HepG2 (cell line): Measurements from ENCODE around the gene METTL5. TPM values are rescaled to one million over a fixed set of nuclear protein-coding genes. Genes with fewer than 3 reads are reported as not detected.

Experiments used
- ATAC-seq: fragments of 200-7000 bp; cut with Tn5 transposase; 3 replicates; pipeline ENCODE4 v1.9.1; 2020; ENCODE audit warnings: mild to moderate bottlenecking, moderate library complexity
- BruUV-seq: library from RNA; stranded (reverse); fragments of 400-500 nt; replicated peaks from 2 replicates; lab custom pipeline; 2021; lab: Mats Ljungman, UMichigan
- CTCF ChIA-PET: fragments of 300-600 bp; formaldehyde crosslinking; extraction: SDS; loops from one replicate; lab custom pipeline; 2021; ENCODE audit warnings: low total read pairs, inconsistent platforms, low intra/inter-chr PET ratio; lab: Yijun Ruan, JAX
- POLR2A ChIA-PET: fragments of 350-600 bp; sonication (Branson Sonifier 250); formaldehyde crosslinking; loops from one replicate; lab custom pipeline; 2020; ENCODE audit warnings: antibody characterized with exemption, inconsistent platforms; lab: Yijun Ruan, JAX
- DNase-seq: peaks from one replicate; pipeline ENCODE4 v3.0.0-alpha.2; 2015; ENCODE audit warnings: low spot score
- FAIRE-seq: peaks from 3 replicates; lab custom pipeline; 2011; peaks lifted over from hg19 to GRCh38; lab: Jason Lieb, UNC
- H2AFZ ChIP-seq: one replicate; pipeline ENCODE4 v1.6.1; 2011; ENCODE audit warnings: low read length, inconsistent platforms
- H3K27ac ChIP-seq: fragments of 300-600 bp; 3 replicates; pipeline ENCODE4 v1.8.0; 2011; ENCODE audit warnings: mixed run types, mild to moderate bottlenecking, mixed read lengths, low read length, inconsistent platforms; ENCODE audit not compliant: insufficient read depth; ENCODE audit errors: extremely low read length
- H3K27me3 ChIP-seq, 2 experiments: fragments of 200-600 bp in 1 of 2; 2 replicates in 1 of 2; 3 replicates in 1 of 2; pipeline versions ENCODE4 v1.6.0 to v1.8.0; 2011; ENCODE audit warnings: low read length in 2 of 2, mild to moderate bottlenecking in 2 of 2, moderate library complexity in 2 of 2, inconsistent platforms in 1 of 2; ENCODE audit not compliant: insufficient read depth in 2 of 2, control insufficient read depth in 1 of 2
- H3K36me3 ChIP-seq, 2 experiments: fragments of 200-600 bp in 1 of 2; replicated peaks in 1 of 2; 2 replicates in 1 of 2; 3 replicates in 1 of 2; pipeline versions ENCODE4 v1.5.1 to v1.8.0; 2011; ENCODE audit warnings: low read length in 2 of 2, inconsistent platforms in 1 of 2; ENCODE audit not compliant: insufficient read depth in 2 of 2, control insufficient read depth in 1 of 2
- H3K4me1 ChIP-seq: 2 replicates; pipeline ENCODE4 v1.5.1; 2012; ENCODE audit warnings: low read length, inconsistent platforms; ENCODE audit not compliant: insufficient read depth
- H3K4me2 ChIP-seq: 2 replicates; pipeline ENCODE4 v1.6.0; 2011; ENCODE audit warnings: low read depth, low read length, inconsistent platforms
- H3K4me3 ChIP-seq, 3 experiments: fragments of 200-600 bp in 1 of 3; sonication (generic), shearing (Covaris generic) in 1 of 3; replicated peaks in 1 of 3; 2 replicates each; pipeline ENCODE4 v1.5.1; 2011 to 2016; ENCODE audit warnings: low read length in 3 of 3, inconsistent platforms in 2 of 3, low read depth in 2 of 3, mild to moderate bottlenecking in 2 of 3, control low read depth in 1 of 3, mixed read lengths in 1 of 3; ENCODE audit not compliant: insufficient read depth in 1 of 3
- H3K79me2 ChIP-seq: one replicate; pipeline ENCODE4 v1.6.1; 2011; ENCODE audit warnings: low read length, inconsistent platforms; ENCODE audit not compliant: insufficient read depth
- H3K9ac ChIP-seq: 2 replicates; pipeline ENCODE4 v1.6.0; 2011; ENCODE audit warnings: mild to moderate bottlenecking, low read depth, low read length, inconsistent platforms; ENCODE audit not compliant: insufficient read depth
- H3K9me3 ChIP-seq: 2 replicates; pipeline ENCODE4 v1.5.1; 2012; ENCODE audit warnings: mild to moderate bottlenecking, low read length
- H4K20me1 ChIP-seq: 2 replicates; pipeline ENCODE4 v1.6.0; 2011; ENCODE audit warnings: inconsistent platforms, mild to moderate bottlenecking, low read length, moderate library complexity; ENCODE audit not compliant: insufficient read depth
- AGO1 ChIP-seq: fragments of 200-400 bp; formaldehyde crosslinking; IDR thresholded peaks from 2 replicates; pipeline ENCODE4 v1.6.1; 2017; ENCODE audit warnings: mild to moderate bottlenecking, low read depth, low read length, moderate library complexity; ENCODE audit not compliant: poor library complexity, severe bottlenecking
- HHEX ChIP-seq: IDR thresholded peaks from 2 replicates; pipeline ENCODE4 v1.6.1; 2016; ENCODE audit warnings: control low read depth
- NR2F2 ChIP-seq: IDR thresholded peaks from 2 replicates; pipeline ENCODE4 v1.6.1; 2012; ENCODE audit warnings: low read depth, inconsistent platforms, borderline replicate concordance
- YY1 ChIP-seq: IDR thresholded peaks from 2 replicates; pipeline ENCODE4 v1.6.1; 2011; ENCODE audit warnings: low read length, low read depth, moderate library complexity, mild to moderate bottlenecking; ENCODE audit not compliant: insufficient read depth, insufficient replicate concordance
- ZNF331 ChIP-seq: sonication (generic); formaldehyde crosslinking; IDR thresholded peaks from 2 replicates; pipeline ENCODE4 v1.4.0; 2020; ENCODE audit warnings: missing genetic modification reagents
- ZNF484 ChIP-seq: sonication (generic); formaldehyde crosslinking; IDR thresholded peaks from 2 replicates; pipeline ENCODE4 v1.5.1; 2020; ENCODE audit warnings: mild to moderate bottlenecking, low read depth, missing genetic modification reagents, borderline replicate concordance
- ZNF605 ChIP-seq: sonication (generic); formaldehyde crosslinking; IDR thresholded peaks from 2 replicates; pipeline ENCODE4 v1.8.0; 2022; ENCODE audit warnings: mild to moderate bottlenecking, missing genetic modification reagents
- ZNF891 ChIP-seq: sonication (generic); formaldehyde crosslinking; IDR thresholded peaks from 2 replicates; pipeline ENCODE4 v1.5.0; 2020; ENCODE audit warnings: mild to moderate bottlenecking, missing genetic modification reagents
- WGBS: methylation state at CpG from one replicate; pipeline ENCODE4 v1.1.6; 2017; ENCODE audit warnings: low lambda C conversion rate; 5-methylcytosine and 5-hydroxymethylcytosine counted together
- in situ Hi-C: cut with HindIII; loops from 2 replicates; pipeline ENCODE4 v1.10.0; 2017; ENCODE audit warnings: low pct_unique_long_range_greater_than_20kb; ENCODE audit not compliant: extremely low pct_ligation_motif_present
- intact Hi-C: fragments of 100-400 bp; cut with micrococcal nuclease; formaldehyde crosslinking; loops from one replicate; pipeline ENCODE4 v1.10.0; 2022; ENCODE audit not compliant: unreplicated experiment
- polyA plus RNA-seq, 8 experiments: library from polyadenylated mRNA; depleted of rRNA in 3 of 8; stranded (reverse) in 7 of 8; unstranded in 1 of 8; fragments of >200 nt; fragmentation: Illumina TruSeq in 4 of 8; extraction: Trizol in 4 of 8; gene quantifications; 2 replicates each; pipeline versions ENCODE4 v1.2.1 to v1.2.3, GENCODE V29; 2011 to 2016; ENCODE audit warnings: low read depth in 4 of 8, missing spikeins in 1 of 8, mixed read lengths in 1 of 8; ENCODE audit not compliant: insufficient read depth in 1 of 8
- total RNA-seq, 5 experiments: library from RNA; depleted of rRNA; stranded (reverse); fragments of >200 nt; fragmentation: Illumina TruSeq; extraction: Trizol; gene quantifications; 2 replicates each; pipeline ENCODE4 v1.2.3, GENCODE V29; 2016; ENCODE audit warnings: low read depth in 1 of 5
- TF ChIP-seq, protein P1 (sequence below): sonication (generic); formaldehyde crosslinking; IDR thresholded peaks from 2 replicates; pipeline ENCODE4 v1.8.0; 2022; ENCODE audit warnings: missing genetic modification reagents, low read depth, mild to moderate bottlenecking, borderline replicate concordance
- TF ChIP-seq, protein P2 (sequence below): sonication (generic); formaldehyde crosslinking; IDR thresholded peaks from 2 replicates; pipeline ENCODE4 v1.5.1; 2020; ENCODE audit warnings: missing genetic modification reagents, mild to moderate bottlenecking, borderline replicate concordance

METTL5 gene
- total and polyA plus RNA-seq, 2 of the 13 experiments (the other 11 are each of a cell fraction or from before 2014, with no cell fraction given): 50.7 to 95.1 TPM

DNA sequence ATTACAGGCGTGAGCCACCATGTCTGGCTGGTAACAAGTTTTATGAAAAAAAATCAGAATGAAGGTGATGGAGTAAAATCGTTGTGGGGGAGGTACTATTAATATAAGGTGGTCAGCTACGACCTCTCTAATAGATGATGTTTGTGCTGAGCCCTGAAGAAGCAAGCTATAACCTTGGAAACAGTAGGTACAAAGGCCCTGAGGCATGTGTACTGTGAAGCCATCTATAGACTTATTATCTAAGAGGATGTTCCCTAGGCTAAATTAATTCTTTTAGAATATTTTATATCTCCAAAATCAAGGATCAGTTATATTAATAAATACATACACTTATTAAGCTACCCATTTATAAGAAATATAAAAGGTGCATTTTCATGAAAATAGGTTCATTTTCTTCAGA is 49.4 kb downstream of the METTL5 start:
- H3K4me3 ChIP-seq: no peak overlapping the region
- ATAC-seq: no peak
- TF ChIP-seq ZNF891: no peak
- no peak for TF ChIP-seq NR2F2
- TF ChIP-seq ZNF605 (CRISPR knock-in tag): no peak
- TF ChIP-seq, protein P1, sequence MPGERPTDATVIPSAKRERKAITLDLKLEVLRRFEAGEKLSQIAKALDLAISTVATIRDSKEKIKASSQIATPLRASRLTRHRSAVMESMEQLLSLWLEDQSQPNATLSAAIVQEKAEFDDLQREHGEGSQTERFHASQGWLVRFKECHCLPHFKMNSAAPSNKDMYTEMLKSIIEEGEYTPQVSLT (CRISPR knock-in tag): no peak
- TF ChIP-seq ZNF331 (CRISPR knock-in tag): no peak
- no peak for TF ChIP-seq AGO1
- TF ChIP-seq ZNF484: no peak
- TF ChIP-seq HHEX: no peak
- TF ChIP-seq, protein P2, sequence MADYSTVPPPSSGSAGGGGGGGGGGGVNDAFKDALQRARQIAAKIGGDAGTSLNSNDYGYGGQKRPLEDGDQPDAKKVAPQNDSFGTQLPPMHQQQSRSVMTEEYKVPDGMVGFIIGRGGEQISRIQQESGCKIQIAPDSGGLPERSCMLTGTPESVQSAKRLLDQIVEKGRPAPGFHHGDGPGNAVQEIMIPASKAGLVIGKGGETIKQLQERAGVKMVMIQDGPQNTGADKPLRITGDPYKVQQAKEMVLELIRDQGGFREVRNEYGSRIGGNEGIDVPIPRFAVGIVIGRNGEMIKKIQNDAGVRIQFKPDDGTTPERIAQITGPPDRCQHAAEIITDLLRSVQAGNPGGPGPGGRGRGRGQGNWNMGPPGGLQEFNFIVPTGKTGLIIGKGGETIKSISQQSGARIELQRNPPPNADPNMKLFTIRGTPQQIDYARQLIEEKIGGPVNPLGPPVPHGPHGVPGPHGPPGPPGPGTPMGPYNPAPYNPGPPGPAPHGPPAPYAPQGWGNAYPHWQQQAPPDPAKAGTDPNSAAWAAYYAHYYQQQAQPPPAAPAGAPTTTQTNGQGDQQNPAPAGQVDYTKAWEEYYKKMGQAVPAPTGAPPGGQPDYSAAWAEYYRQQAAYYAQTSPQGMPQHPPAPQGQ (CRISPR knock-in tag): no peak
- no peak for TF ChIP-seq YY1
- TF ChIP-seq, all 625 proteins: peak for 0
- DNase-seq (no peak), FAIRE-seq (no peak)
- Histone ChIP-seq H3K27me3 (no peaks in the 10 kb centered on the region), H2AFZ (no peak overlapping the region), H3K4me2 (no peak overlapping the region), H3K4me1 (peaks cover 35% of the 10 kb centered on the region), H3K27ac (no peak overlapping the region), H3K36me3 (no peaks in the 10 kb centered on the region), H3K79me2 (no peaks in the 10 kb centered on the region), H3K9ac (no peak overlapping the region), H3K9me3 (no peaks in the 10 kb centered on the region), H4K20me1 (no peaks in the 10 kb centered on the region)
- WGBS: 62% methylated on average over 3 of the region's 3 CpGs
- in situ Hi-C loops (loop anchor here (5.0 kb wide), 1 partner anchor 328 kb away; no protein-coding TSS in a partner anchor), intact Hi-C loops (no loop called here)
- ChIA-PET CTCF (no interaction called here), POLR2A (interaction anchor here (1.1 kb wide), 1 partner anchor 23 kb away, joined by 3 read pairs; the partner anchor contains the start of gene SSB)
- BruUV-seq: no TSS peak
